HG03460 (cell line): ENCODE data around the gene TNS1.

Source experiments
- ATAC-seq: cut with Tn5 transposase; IDR thresholded peaks from one replicate; pipeline ENCODE4 v1.9.1; 2021; ENCODE audit not compliant: unreplicated experiment

The TNS1 gene

DNA sequence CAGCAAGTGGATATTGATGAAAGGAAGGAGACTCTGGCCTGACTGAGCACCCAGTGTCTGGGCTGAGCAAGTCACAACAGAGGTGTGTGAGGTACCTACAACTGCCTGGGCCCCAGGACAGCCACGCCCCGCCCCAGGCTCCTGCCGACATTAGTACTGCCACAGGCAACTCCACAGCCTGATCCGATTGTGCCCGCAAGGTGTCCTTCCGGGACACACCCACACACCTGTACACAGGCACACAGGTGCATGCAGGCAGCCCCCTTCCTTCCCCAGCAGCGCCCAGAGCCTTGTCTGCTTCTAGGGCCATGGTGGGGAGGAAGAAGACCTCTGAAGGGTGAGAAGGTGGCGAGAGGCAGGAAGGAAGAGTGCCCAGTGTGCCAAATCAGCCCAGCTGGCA is 83.6 kb downstream of the TNS1 start:
- ATAC-seq = no peak

DNA sequence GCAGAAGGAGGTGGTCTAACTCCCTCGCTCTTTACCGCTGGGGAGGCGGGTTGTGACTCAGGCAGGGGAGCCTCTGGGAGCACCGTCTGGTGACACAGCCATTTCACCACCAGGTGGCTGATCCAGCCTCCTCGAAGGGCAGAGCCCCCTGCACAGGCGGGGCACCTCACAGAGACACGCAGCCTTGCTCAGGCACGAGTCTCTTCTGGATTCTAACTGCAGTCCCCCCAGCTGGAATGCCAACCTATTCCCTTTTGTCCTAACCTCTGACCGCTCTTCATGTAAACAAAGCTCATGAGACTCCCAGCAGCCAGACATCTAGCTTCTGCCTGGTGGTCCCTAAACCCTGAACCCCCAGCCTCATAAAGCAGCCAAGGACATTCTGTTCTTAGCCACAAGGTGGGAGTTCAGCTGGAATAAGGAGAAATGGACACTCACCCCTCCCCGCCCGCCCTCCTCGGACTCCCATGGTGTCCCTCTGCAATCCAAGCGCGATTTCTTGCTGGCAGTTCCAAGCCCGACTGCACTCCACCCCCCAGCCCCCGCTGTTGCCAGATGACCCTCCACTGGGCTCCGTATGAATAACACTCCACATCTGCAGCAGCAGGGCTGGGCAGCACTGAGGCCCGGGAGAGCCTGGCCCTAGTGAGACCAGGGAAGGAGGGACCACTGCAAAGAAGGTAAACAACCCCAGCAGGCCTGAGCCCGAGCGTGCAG is 84.3 kb downstream of the TNS1 start:
- ATAC-seq = no peak

DNA sequence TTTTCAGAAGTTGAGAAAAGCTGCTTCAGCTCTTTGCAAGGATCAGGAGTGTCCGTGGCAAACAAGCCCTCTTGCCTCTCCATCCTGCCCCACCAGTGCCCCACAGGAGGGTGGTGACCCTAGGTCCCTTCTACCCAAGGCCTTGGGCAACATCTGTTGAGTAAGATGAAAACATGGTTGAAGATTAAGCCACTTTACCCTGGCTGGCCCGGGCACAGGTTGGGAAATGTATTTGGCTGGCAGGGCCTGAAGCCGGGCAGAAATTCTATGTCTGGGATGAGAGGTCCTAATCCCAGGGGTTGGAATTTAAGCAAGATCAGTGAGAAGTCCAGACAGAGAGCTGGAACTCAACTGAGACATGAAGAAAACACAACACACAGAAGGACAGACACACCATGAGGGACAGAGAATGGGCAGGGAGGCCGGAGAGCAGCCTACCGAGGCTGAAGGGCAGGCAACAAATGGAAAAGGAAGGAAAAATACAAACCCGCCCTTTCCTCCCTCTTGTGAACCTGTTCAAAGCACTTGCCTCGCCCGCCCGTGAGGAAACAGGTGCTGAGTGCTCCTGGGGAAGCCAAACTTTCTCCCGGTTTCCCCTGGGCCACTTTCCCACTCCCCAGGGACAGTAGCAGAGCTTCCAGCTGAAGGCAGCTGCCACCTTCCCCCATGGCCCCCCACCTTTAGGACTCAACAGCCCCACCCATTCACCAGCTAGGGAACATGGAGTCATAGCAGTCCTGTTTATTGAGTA is 86.1 kb downstream of the TNS1 start:
- ATAC-seq = no peak

DNA sequence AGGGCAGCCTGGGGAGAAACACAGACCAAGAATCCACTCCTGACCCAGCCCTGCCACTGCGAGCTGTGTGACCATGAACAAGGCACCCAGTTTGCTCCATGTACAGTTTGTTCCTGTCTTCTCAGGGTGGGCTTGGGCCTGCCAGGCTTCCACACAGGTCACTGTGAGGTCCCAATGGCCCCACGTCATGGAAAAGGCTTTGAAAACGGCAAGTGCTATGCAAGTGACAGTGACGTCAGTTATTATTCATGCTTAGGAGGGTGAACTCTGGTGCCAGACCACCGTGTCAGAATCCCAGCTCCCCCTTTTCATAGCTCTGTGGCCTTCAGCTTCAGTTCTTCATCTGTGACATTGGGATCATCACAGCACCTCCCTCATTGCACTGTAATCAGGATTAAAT is 87.1 kb downstream of the TNS1 start:
- ATAC-seq = no peak

DNA sequence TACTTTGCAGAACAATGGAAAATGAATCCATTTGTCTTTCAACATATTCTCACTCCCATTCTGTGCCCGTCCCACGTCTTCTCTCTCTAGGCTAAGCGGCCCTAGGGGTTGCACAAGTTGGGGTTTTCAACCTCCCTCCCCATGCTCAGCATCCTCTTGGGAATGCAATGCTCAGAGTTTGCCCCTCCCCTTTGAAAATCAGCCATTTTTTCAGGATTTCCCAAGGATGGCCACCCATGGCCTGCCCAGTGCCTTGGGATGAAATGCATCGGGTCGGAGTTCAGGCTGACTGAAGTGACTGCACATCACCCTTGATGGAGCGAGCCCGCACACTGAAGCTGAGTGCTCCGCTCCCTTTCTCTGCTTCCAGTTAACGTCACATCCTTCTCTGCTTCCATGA is 87.9 kb downstream of the TNS1 start:
- ATAC-seq = no peak

DNA sequence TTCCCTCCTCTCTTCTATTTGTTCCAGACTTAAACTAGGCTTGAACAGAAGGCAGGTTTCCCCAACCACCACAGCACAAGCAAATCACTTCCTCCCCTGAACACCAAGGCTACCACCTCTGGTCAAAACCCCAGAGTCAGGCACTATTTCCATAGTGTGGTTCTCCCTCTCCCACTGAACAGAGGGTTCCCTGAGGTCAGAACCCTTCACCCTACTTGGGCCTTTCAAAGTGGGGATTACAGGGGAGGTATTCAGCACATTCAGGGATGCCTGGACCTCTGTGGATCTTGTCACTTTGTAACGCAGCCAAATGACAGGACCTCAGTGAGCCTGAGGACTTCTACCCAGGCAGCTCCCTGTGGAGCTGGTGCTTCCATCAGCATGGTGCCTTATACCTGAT is 88.7 kb downstream of the TNS1 start:
- no peak for ATAC-seq

DNA sequence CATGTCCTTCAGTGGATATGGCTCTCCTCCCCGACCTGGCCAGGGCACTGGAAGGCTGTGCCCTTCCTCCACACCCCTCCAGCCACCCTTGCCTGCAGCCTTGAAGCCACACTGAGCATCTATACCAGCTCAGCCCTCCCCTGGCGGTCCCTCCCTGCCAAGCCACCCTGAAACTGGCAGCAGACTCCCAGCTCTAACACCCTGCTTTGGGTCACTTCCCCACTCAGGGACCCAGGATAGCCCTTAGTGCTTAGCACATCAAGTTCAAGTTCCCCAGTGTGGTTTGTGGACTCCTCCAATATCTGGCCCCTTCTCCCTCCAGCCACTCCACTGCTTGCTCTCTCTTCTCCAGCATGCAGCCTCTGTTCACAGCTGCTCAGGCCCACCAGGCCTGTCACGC is 89.4 kb downstream of the TNS1 start:
- no peak for ATAC-seq

DNA sequence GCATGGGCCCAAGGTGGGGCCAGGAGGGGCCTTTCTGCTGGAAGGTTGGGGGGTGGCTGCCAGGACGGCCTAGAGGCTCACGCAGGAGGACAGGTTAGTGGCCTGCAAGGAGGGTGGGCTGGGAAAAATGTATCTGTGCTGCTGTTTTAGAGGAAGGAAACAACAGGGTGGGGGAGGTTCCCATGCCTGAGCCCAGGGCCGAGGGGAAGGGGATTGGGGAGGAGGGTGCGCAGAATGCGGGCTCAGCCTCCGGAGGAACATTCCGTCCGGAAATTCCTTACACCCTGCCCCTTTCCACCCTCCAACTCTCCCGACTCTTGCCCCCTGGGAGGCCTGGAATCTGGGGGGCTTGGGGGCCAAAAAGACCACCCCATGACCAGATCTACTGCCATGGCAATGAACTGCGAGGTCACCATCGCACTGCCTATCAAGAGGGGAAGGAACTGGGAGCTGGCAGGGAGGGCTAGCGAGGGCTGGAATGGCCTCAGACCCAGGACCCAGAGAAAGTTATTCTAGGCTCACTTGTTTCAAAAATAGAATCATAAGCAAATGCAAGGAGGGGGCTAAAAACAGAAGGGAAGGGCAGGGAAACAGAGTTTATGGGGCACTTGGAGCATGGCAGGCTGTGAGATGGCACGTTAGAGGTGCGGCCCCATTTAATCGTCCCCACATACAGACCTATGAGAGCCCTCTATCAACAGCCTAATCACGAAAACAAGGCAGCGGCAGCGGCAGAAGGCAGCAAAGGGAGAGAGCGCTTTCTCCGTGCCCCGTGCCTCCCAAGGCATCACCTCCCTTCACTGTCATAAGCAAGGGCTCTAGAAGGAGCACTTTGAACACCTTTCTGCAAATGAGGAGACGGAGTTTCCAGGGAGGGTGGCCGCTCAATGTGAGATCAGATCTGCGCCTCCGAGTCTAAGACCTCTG is 90.4 kb downstream of the TNS1 start:
- ATAC-seq = no peak

DNA sequence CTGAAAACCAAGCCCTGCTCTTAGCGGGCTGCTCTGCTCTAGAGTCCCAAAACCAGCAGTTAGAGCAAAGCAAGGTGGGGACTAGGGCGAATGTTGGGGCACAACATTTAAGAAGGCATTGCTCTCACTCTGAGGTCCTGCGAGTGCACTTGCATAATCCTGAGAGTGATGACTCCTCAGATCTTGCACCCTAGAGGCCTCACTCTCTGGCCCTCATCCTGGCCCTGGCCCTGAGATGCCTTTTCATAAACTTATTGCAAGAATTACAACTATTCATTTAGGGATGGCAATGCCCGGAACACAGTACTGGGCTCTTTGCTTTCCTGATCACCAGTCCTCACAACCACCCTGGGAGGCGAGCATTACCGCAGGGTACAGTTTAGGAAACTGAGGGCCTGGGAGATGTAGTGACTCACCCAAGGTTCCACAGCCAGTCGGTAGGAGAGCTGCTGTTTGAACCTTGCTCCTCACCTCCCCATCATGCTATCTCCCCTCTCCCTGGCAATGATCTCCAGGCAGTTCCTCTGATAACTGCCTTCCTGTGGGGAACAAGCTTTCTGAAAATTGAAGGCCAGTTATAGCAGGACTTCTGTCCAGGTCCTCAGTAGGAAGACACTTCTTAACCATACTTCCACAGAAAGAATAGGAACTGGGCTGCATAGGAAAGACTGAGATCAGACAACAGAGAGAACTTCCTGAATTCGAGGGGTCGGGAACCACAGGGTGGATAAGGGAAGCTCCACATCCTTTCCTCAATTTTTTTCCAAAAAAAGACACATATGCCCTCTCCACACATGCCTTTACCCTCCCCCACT is 91.3 kb downstream of the TNS1 start:
- ATAC-seq = no peak

DNA sequence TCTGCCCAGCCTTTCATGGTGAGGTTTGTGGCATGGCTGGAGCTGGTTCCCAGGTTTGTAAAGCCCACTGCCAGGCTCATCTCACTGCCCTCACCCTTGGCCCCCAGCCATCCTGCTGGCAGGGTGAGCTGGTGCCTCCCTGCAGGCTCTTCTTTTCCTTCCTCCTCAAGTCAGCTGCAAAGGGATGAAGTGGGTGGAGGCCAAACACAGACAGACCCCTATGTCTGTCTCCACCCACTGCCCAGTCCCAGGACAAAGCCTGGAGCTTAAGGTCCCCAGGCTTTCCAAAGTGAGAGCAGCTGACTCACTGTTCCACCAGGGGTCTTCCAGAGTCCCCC is 92.0 kb downstream of the TNS1 start:
- ATAC-seq = no peak

DNA sequence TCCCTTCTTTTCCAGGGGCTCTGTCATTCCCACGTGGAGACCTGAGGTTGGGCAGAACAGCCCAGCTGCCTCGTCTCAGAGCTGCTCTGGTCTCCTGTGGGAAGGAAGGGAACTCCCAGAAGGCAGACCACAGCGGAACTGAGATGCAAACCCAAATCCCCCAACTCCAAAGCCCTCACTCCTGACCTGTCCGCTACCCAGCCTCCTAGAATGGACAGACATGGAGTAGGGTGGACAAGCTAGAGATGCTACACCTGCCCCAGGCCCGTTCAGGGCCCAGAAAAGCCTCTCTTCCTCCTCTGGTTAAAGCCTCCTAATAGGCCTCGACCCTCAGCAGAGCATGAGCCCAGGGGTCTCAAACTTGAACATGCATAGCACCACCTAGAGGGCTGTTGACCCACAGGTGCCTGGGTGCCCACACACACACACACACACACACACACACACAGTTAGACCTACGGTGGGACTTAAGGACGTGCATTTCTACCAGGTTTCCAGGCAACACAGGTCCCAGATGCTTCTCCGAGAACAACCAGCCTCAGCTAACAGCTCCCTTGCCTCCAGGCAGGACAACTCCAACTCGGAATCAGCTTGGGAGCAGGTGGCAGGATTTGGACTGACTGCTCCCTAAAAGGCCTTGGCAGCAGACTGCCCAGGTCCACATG is 93.5 kb downstream of the TNS1 start:
- no peak for ATAC-seq

DNA sequence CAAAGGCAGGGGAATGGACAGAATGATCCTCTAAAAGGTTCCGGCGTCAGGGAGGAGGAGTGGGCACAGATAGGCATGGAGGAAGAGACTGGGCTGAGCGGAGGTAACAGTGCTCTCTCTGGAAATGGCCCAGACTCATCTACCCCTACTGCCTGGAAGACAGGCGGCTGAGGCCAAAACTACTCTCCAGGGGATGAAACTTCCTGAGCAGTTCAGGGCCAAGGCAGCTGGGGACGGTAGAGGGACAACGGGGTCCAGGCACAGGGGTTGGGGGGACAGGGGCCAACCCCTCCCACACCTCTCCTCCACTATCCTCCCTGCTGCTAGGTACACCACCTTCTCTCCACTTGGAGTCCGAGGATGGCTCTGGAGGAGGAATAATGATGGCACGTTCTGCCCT is 94.3 kb downstream of the TNS1 start:
- ATAC-seq = no peak

DNA sequence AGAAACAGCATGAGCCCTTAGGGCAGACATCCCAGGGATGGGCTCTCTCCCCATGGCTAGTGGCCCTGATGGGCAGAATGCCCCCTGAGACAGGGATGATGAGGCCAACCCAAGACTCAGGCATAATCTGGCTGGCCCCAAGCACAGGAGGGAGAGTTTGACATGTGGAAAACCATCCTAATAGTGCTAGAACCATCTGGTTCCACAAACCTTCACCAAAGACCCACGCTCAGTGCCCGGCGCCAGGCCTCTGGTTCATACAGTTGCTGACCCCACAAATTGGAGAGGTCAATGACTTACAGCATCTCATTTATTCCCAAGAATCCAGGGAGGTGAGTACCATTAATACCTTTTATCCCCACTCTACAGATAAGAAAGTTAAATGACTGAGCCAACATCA is 95.5 kb downstream of the TNS1 start:
- no peak for ATAC-seq

DNA sequence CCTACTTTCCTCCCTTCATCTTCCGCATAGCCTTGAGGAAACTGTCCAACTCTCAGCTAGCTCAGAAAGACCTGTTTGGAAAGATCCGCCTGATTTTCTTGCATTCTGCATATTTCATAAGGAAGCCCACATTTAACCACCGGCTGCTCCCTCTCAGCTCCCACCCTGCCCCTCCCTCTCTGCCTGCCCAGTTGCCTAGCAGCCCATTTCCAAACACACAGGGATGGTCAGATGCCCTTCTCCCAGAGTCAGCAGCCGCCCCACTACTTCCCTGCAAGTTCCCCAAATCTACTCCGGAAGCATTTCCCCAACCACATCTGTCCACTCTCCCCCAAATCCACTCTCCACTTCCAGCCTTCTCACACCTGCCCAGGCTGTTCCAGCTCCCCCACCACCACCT is 96.0 kb downstream of the TNS1 start:
- no peak for ATAC-seq

DNA sequence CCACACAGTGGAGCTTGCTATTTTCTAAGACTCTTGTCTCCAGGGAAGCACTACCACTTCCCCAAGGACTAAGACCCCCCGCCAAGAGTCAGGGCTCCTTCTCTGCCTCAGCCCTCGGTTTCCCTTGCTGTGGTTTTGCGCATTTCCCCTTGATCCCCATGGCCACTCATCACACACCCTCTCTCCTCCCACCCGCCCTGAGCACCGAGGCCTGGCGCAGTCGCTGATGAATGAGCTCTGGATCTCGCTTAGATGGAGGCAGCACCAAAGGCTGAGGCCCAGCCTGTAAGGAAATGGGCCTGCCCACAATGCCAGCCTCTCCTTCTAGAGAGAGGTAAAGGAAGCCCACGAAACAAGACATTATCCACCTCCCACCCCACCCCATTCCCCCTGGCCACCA is 96.9 kb downstream of the TNS1 start:
- ATAC-seq = no peak

DNA sequence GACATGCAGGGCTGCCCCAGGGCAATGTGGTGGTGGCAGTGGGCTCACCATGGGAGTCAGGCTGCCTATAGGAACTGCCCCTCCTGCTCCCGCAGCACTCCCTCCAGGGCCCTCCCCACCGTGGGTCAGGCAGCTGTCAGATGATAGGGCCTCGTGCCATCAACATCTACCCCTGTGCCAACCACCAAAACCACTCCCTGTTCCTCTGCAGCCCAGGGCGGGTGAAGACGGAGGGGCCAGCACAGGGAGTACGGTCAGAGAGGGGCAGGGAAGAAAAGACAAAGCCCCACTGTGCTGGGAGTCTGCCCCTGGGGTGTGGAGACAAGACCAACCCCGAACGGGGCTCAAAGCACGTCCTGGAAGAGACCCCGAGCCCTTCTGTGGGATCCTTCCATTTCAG is 97.4 kb downstream of the TNS1 start:
- ATAC-seq = no peak

DNA sequence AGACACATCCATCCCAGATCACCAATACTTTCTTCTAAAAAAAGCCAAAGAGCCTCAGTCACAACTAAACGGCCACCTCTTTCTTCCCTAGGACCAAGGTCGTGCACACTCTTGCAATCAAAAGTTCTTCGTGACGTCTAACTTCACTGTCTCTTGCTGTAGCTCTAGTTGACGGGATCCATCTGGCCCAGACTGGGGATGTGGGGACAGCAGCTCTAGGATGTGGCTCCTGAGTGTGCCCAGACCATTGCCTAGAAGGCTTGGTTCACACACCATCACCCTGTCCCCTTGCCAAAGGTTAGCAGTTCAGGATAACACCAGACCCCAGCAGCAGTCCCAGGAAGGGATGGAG is 98.2 kb downstream of the TNS1 start:
- no peak for ATAC-seq

DNA sequence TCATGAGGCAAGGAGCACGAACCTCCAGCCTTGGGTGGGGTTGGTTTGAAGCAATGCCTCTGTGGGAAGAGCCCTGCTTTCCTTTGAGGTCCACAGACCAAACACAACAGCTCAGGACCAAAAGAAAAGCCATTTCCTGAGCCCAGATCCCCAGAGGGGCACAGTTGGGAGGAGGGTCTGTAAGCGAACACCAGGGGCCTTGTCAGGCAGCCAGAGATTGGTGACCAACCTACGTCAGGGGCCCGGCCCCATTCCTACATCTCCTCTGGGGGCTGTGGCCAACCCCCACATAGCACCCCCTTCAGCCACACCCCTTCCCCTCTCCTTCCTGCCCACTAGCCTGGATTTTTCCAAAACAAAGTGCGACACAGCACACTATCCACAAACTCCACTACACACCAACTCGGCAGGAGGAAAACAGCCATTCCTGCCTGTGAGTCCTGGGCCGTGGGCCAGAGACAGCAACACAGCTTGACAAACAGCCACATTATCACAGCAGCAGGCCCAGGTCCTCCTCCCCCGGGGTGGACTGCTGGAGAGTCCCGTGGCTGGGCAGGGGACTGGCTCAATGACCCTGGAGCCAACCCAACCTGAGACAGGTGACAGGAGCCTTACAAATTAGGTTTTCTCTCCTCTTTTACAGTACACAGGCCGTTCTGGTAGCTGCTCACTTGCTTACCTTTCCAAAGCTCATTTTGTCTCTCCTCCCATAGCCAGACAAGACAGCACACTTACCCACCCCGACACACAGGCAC is 98.8 kb downstream of the TNS1 start:
- no peak for ATAC-seq

DNA sequence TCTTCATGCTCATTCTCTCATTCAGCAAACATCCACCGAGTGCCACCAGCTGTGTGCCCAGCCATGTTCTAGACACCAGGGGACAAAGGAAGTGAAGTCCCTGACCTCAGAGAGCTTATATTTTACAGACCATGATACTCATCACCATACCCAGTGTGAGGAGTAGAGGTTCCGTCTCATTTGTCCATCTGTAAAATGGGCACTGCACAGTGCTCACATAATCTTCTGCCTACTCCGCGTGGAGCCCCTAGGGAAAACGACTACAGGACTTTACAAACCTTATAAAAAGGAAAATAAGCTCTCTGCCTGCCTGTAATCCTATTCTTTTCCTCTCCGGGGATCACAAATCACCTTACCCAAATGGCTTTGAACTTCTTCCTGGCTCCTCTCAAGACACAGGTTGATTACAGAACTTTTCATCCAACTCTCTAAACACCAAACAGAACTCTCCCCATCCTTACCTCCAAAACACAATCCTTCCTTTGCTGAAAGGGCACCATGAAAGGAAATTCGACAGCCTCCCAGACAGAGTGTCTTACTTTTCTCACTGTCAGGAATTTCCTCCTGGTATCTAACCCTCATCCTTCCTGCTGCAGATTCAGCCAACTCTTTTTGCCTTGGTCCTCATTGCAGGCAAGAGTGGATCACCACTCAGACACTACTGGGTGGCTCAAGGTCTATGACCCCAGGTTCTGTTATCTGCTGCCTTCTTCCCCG is 99.5 kb downstream of the TNS1 start:
- no peak for ATAC-seq
